DMS79 (cell line): ENCODE data around the gene PTPRT.

Experiments
- DNase-seq: peaks from one replicate; lab custom pipeline; 2025; lab: John Stamatoyannopoulos, UW

The PTPRT gene

DNA sequence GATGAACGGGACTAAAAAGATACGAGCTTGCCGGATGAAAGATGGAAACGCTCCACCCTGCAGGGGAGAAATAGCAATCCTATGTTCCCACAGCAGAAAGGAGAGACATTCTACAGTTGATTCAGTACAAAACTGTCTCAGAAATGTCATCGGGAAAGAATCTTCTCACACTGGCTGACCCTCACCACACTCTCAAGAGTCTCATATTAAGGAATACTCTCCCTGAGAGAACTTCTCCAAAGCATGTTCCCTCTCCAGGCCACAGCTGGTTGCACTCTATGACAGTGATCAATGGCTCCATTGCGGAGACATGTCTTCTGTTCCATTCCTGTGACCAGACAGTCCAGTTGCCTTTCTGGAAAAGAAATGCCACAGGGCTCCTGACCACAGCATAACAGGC lies 813.6 kb downstream of the PTPRT start:
- no peak for DNase-seq

DNA sequence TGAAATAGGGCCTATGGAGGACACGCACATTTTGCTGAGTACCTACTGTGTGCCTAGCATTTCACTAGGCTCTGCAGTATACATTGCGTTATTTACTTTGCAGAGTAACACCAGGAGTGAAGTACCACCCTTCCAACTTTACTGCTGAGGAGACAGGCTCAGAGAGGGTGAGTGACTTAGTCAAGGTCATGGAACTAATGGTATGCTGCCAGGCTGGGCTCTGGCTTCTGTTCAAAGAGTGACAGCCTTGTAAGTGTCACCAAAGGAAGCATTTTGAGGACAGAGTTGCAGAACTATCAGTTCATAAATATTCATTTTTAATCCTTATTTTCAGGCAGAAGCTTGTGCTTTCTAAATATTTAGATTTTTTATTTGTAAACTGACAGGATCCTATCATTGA lies 816.7 kb downstream of the PTPRT start:
- no peak for DNase-seq

DNA sequence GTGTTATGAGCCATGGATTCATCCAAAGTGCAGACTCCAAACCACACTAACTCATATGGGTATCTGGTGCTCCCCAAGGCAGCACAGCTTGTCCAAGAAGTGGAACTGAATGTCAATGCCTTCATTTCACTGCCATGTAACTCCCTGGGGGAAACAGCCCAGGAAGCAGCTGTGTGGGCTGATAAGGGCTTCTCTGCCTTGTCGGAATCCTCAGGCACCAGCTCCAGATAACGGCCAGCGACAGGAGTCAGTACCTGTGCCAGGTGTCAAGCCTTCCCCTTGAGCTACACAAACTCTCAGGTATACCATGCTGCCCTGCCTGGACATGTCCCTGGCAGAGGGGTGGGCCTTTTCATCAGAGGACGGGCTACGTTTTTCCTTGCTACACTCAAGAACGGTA lies 819.6 kb downstream of the PTPRT start:
- no peak for DNase-seq

DNA sequence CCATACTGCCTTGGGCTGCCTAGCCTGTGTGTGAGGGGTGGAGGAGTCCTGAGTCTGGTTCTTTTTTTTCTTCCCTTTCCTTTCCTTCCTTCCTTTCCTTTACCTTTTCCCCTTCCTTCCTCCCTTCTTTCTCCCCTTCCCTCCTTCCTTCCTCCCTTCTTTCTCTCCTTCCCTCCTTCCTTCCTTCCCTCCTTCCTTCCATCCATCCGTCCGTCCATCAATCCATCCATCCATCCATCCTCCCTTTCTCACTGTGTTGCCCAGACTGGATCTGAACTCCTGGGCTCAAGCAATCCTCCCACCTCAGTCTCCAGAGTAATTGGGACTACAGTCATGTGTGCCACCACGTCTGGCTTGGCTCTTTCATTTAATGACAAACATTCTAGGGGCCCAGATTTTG lies 820.8 kb downstream of the PTPRT start:
- DNase-seq, result no peak

DNA sequence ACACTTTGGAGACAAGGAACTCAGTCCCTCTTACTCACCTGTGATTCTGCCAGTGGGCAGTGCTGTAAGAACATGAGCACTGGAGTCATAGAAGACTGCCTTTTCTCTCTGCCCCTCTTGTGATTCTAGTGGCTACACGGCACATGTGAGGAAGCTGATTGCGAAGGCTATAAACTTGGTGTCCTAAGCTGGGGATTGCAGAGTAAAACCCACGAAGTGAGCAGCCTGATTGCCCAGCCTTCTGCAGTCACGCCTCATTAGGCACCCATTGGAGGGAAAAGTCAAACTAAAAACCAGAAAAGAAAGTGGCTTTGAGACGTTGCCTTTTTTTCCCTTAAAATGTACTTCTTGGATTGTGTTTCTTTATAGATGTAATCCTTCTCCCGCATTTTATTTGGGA lies 823.1 kb downstream of the PTPRT start:
- DNase-seq, result peak; percentile 10

DNA sequence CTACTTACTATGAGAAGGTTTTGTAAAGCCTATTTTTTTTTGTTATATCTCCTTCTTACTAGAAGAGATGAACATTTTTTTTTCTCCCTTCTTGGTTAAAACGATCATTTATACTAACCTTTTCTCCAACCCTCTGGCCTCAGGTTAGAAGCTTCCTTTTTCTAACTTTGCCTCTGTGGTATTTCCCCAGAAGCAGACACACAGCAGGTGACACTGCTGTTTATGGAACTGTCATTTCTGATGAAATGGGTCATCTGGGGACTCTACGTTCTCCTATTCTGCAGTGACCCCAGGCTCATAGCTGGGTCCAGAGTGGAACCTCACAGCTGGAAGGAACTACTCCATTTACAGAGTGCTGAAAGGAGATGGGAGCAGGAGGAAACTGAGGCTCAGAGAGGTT lies 825.3 kb downstream of the PTPRT start:
- DNase-seq, result no peak

DNA sequence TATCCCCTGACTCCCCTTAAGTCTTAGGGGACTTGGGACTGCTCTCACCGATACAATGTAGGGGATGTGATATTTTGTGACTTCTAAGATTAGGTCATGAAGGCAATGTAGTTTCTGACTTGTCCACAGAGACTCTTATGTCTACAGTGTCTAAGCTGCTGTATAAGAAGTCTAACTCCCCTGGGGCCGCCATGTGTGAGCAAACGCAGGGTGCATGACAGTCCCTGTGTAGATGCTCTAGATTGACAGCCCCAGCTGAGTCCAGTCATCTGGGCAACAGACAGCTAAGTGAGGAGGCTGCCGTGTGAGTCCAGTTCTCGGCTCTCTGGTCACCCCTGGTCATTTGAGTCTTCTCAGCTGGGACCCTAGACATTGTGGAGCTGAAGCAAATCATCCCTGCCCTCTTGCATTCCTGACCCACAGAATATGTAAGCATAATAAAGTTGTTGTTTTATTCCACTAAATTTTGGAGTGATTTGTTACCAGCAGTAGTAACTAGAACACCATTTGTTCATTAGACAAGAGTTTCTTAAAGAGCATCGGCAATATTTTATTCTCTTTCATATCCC lies 828.2 kb downstream of the PTPRT start:
- no peak for DNase-seq

DNA sequence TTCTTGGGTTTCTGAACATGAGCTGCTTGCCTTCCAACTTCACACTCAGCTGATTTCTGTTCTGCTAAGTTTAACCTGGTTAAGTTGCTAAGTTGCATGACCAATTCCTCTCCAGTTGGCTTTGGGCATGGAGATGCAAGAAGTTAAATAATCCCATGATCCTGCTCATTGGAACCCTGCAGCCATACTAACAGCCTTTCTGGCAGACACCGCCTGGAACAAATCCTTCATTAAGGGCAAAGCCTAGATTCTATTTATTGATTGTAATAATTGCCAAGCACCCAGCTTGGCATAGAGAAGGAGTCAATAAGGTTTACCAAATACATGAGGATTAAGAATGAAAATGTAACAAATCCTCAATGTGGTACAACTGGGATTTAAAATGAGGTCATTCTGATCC lies 829.1 kb downstream of the PTPRT start:
- no peak for DNase-seq

DNA sequence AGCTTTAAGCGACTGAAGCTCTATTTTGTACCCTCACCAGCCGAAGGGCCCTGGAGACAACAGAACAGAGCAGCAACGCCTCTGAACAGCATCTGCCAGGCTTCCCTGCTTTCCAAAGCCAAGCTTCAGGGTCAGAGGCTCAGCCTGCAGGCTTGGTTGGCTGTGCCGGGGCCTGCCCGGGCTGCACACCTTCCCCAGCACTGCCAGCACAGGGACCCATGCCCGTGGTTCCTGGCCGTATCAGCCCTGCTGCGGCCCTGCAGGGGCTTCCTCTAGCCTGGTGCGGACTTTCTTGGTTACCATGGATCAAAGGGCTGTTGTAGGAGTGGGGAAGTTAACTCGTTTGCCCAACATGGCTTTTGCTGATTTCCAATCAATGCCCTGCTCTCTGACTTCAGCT lies 830.1 kb downstream of the PTPRT start:
- no peak for DNase-seq

DNA sequence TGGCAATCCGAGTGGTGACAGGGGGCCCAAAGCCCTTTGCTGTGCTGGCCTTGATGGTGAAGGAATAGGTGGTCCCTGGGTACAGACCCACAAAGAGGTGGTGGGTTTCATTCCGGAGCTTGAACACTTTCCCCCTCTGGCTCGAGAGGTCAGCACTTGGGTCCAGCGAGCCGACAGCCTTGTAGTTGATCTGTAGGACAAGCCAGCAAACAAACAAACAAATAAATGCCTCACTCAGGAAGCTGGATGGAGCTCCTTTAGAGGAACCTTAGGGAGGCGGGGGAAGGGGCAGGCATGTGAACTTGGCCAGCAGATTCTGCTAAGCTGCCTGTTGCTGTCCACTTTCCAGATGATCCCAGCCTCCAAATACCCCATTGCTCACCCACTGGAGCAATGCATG lies 837.6 kb downstream of the PTPRT start:
- no peak for DNase-seq

DNA sequence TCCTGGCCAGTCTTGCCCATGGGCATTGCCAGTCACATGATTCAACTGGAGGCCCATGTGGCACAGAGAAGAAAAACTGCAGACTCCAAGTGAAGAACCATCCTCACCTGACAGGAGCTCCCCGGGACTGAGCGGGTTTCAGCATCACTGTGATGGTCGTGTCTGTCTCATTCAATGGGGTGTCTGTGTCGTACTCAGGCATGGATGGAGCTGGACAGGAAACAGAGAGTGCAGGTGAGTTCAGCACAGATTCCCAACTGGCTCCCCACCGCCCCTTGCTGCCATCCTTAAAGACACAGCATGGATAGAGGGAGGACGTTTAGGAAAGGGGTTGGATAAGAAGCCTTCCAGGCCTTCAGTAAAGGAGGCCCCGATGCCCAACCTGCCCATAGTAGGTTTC lies 839.2 kb downstream of the PTPRT start:
- DNase-seq, result no peak

DNA sequence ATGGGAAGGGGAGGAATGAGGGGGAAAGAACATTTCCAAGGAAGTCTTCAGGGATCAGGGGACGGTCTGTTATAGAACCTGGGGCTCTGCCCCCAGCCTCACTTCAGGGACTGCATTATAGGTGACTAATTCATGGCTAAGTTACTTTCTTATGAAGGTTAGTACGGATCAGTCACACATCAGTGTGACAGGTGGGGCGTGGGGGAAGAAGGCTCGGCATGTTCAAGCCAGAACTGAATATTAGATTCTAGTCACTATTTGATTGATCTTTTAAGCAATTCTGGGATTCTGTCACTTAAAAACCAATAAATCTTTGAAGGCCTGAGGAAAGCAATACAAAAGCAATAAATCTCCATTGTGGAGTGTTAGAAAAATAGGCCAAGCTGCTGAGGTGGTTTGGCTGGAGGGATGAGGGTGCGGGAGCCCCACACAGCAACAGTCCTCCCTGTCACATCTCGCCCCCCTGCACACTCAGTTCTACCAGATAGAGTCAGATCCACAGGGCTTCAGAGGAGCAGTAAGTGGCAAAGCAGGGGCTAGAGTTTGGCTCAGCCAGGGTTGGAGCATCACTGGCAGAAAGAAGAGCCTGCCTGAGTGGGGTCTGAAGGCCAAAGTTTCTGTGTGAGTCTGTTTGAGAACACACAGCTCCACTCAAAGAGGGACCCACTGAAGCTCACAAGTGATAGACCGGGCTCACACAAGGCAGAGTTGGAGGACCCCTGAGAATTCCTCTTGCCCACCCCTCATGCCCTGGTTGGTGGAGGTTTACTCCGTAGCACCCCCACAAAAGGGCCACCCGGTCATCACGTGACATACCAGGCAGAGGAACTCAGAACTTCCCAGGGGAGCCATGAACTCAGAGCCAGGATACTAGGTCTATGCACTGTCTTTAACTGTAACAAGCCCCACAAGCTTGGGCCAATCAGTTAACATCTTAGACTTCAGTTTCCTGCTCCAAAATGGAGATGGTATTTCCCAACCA lies 843.2 kb downstream of the PTPRT start:
- no peak for DNase-seq

DNA sequence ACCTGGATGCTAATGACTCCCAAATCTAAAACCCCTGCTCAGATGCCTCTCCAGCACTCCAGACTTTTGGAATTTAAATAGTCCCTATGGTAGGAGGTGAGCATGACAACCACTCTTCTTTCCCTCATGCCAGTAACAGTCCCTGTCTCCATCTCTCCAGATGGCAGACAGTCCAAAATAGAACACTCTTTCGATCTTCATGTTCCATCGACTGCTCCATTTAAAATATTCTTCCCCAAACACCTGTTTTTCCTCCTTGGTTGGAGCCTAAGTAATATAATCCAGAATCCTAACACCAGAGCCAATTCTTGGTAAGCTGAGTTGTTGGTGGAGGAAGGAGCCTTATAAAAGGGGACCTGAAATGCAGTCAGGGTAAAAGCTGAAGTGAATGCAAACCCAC lies 848.1 kb downstream of the PTPRT start:
- DNase-seq, result no peak

DNA sequence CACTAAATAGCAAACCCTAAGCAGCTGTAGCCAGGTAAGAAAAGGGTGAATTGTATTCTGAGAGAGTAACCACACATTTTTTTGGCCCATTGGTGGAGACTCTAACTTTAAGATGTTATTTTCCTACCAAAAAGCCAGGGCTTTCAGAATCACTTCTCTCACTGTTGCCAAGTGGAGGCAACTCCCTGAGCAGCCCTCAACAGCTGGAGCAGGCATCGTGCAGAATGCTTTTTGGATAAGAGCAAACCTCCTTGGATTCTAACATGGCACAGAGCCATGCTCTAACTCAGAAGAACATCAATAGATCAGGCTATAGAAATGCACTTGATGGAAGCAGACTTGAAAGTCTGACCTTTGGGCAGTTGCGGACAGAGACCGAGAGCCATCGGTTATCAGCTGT lies 849.3 kb downstream of the PTPRT start:
- no peak for DNase-seq

DNA sequence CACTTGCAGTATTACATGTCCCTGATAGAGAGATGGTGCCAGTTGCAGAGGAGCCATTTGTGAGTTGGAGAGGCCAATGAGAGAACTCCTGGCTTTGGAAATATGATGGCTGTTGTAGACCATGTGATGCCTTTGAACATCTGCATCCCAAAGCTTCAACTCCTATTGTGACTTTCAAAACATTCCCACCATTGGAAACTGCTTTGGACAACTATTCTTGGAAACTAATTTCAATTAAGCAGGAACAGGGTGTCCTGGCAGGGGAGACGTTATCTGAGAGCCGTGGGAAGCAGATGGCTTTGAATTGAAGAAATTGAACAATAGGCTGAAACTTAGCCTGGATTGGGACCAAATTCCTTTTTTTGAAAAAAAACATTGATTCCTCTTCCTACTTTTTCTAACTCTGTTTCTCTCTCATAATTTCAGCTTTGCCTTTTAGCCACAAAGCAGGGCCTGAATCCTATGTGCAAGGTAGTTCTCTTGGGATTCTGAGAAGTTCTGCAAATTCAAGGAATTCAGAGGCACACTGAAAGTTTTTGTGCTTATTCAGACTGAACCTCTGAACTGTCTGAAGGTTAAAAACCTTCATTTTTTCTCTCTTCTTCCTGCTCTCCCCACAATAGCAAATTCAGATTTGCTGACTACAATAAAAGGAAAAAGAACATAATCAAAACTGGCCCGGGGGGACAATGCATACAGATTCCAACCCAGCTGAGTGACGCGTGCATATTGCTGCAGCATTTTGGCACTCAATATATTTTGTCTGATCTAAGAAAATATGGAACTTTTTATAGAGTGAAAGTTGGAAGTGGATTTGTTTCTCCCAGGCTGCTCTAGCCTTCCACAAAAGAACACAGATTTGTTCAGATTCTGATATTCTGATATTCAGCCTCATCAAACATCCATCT lies 851.2 kb downstream of the PTPRT start:
- DNase-seq, result no peak

DNA sequence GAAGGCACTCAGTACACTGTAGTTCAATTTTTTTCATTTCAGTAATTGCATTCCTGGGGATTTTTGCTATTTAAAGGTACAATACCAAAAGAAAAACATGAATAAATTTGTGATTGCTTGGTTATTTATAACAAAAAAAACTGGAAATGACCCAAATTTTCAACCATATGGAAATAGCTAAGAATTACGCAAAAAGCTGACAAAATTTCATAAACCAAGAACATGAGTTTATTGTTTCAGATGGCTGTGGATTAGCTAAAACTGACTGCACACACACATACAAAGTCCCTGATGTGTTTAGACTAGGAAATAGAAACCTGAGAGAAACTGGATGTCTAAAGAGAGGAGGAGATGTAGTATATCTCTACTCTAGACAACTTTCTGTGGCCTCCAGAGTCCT lies 853.1 kb downstream of the PTPRT start:
- DNase-seq, result no peak

DNA sequence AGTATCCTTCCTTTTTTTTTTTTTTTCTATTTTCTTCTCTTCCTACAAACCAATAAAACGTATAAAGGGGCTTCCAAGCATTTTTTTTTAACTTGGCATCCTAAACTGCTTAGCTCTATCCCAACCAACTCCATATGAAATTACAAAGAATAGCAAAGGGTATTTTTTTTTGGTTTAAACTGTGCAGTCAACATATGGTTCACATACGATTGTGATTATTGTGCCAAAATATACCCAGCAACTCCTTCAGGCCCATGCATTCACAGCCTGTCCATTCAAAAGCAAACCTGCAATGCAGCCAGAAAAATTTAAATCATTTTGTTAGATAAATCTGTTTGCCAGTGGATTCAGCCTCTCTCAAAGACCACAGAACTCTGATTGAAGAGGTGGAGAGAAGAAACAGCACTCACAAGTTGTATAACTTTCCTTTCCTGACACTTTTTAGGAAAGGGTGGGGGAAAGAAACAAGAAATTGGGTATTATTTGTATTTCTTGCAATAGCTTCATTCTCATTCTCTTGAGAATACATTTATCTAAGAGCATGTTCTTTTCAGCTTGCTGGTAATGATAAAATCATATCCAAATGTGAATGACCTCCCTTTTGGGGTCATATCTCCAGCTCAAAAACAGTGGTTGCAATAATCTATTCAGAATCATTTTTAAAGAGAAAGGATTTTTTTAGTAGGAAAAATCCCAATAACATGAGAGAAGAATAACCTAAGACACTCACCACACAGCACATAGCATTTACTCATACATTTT lies 870.3 kb downstream of the PTPRT start:
- DNase-seq, result no peak

DNA sequence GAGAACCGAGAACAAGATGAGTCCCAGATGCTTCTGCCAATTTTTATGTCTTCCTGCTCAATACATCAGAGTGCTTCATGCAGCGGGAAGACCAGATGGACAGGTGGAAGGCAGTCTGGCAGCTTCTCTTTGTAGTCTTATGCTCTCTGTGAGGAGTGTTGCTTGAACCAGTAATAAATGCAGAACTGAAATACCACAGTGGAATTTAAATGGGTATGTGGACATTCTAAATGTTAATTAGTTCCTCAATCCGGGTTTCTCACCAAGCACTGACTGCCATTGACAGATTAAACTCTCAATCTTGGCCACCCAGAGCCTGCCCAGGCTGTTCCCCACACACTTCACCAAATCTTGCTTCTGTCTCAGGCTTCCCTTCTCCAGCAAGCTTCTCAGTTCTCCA lies 876.0 kb downstream of the PTPRT start:
- no peak for DNase-seq

DNA sequence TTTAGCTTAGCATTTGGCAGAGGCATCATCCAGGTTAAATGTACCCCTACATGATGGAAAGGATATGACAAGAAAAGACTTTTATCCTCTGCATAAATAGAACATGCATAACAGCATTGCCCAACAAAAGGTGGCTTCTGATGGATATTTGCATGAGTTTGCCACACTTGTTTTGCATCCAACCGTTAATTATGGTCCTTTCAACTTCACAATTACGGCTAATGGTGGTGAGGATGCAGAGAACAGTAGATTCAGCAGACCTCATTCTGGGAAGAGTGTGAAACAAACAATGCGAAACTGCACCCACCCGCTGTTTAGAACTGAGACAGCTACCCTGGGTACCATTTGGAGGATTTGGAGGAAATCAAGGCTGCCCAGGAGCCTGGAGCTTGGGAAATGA lies 880.7 kb downstream of the PTPRT start:
- DNase-seq, result no peak

DNA sequence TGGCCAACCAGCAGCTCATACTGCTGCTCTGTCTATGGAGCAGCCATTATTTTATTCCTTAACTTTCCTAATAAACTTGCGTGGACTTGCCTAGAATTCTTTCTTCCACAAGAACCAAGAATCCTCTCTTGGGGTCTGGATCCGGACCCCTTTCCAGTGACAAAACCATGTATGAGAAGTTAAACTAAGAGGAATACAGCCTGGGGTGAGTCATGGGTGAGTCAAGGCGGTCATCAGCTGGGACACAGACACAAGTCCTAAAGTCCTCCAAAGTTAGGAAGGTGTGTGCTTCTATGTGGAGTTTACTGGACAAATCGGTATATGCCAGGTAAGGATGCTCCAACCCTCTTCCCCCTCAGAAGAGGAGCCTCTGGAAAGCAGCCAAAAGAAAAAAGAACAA lies 881.5 kb downstream of the PTPRT start:
- no peak for DNase-seq

DNA sequence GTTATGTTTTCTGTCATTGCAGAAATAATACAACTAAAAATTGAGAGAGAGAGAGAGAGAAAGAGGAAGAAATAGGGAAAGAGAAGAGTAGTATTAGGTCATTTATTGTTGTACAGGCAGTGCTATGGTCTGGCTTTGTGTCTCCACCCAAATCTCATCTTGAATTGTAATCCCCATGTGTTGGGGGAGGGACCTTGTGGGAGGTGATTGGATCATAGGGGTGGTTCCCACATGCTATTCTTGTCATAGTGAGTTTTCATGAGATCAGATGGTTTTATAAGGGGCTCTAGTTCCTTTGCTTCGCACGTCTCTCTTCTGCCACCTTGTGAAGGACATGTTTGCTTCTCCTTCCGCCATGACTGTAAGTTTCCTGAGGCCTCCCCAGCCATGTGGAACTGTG lies 894.1 kb downstream of the PTPRT start:
- DNase-seq, result no peak

DNA sequence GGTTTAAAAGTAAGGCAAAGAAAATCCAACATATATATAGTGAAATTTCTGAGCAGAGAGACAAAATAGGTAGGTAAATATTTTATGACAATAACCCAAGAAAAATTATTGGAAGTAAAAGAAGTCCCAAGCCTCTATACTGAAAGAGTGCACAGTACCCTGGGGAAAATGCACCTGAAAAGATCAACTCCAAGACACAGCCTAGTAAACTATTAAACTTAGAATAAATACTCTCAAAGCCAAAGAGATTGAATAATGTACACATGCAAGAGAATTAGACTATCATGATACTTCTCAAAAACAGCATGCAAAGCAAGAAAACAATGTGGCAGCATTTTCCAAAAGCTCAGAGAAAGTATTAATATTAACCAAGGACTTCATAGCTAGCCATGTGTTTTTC lies 894.7 kb downstream of the PTPRT start:
- no peak for DNase-seq
